Naive thymus-derived CD4-positive, alpha-beta T cell (primary cell): ENCODE measurements around the gene USP50. TPM values are rescaled to one million over a fixed set of nuclear protein-coding genes. Genes with fewer than 3 reads are reported as not detected.

Experiments
- ATAC-seq: fragments of 150-1000 bp; cut with Tn5 transposase; 2 replicates; pipeline ENCODE4 v1.10.0; 2021; ENCODE audit warnings: mild to moderate bottlenecking, moderate library complexity
- CTCF ChIA-PET: fragments of 350-600 bp; sonication (Branson Sonifier 250); formaldehyde crosslinking; loops from one replicate; lab custom pipeline; 2021; ENCODE audit warnings: antibody characterized with exemption; lab: Charles Lee
- POLR2A ChIA-PET: fragments of 350-600 bp; sonication (Branson Sonifier 250); formaldehyde crosslinking; loops from one replicate; lab custom pipeline; 2021; ENCODE audit warnings: antibody characterized with exemption, inconsistent platforms; lab: Charles Lee
- DNase-seq, 9 donors: peaks; one replicate each; pipeline versions ENCODE4 v3.0.0 to v3.0.0-alpha.2; 2020 to 2022; ENCODE audit warnings: mixed read lengths in 1 of 9
- H3K27ac ChIP-seq: one replicate; pipeline ENCODE4 v1.7.0; 2013; ENCODE audit warnings: mild to moderate bottlenecking, low read depth, low read length, moderate library complexity
- H3K27me3 ChIP-seq, 2 donors: one replicate each; pipeline ENCODE4 v1.7.0; 2013; ENCODE audit warnings: low read length in 2 of 2, mild to moderate bottlenecking in 2 of 2, moderate library complexity in 2 of 2; ENCODE audit not compliant: control insufficient read depth in 2 of 2, insufficient read depth in 2 of 2
- H3K36me3 ChIP-seq, 3 experiments: 1 replicate in 2 of 3; 2 replicates in 1 of 3; pipeline ENCODE4 v1.7.0; 2013; ENCODE audit warnings: low read length in 3 of 3, mild to moderate bottlenecking in 3 of 3, moderate library complexity in 1 of 3; ENCODE audit not compliant: insufficient read depth in 3 of 3, control insufficient read depth in 2 of 3
- H3K4me1 ChIP-seq, 2 donors: one replicate each; pipeline ENCODE4 v1.7.0; 2013; ENCODE audit warnings: low read length in 2 of 2, mild to moderate bottlenecking in 2 of 2, moderate library complexity in 1 of 2; ENCODE audit not compliant: control insufficient read depth in 2 of 2, insufficient read depth in 2 of 2
- H3K4me3 ChIP-seq: 2 replicates; pipeline ENCODE4 v1.7.0; 2013; ENCODE audit warnings: mild to moderate bottlenecking, low read length
- H3K9me3 ChIP-seq, 3 experiments: 1 replicate in 2 of 3; 2 replicates in 1 of 3; pipeline ENCODE4 v1.7.0; 2013; ENCODE audit warnings: low read length in 3 of 3; ENCODE audit not compliant: control insufficient read depth in 2 of 3
- H3K27ac Mint-ChIP-seq, 9 donors: one replicate each; pipeline ENCODE4 v1.8.0; 2020 to 2022; ENCODE audit warnings: mixed read lengths in 9 of 9, mild to moderate bottlenecking in 8 of 9, moderate library complexity in 5 of 9, inconsistent platforms in 2 of 9
- H3K27me3 Mint-ChIP-seq, 5 donors: one replicate each; pipeline ENCODE4 v1.8.0; 2021 to 2022; ENCODE audit warnings: mixed read lengths in 5 of 5, mild to moderate bottlenecking in 1 of 5
- H3K36me3 Mint-ChIP-seq, 5 donors: one replicate each; pipeline ENCODE4 v1.8.0; 2020 to 2022; ENCODE audit warnings: mixed read lengths in 5 of 5, mild to moderate bottlenecking in 3 of 5, inconsistent platforms in 1 of 5
- H3K4me1 Mint-ChIP-seq, 7 donors: one replicate each; pipeline ENCODE4 v1.8.0; 2020 to 2022; ENCODE audit warnings: mixed read lengths in 7 of 7, mild to moderate bottlenecking in 3 of 7, inconsistent platforms in 1 of 7
- H3K4me3 Mint-ChIP-seq, 10 donors: one replicate each; pipeline ENCODE4 v1.8.0; 2020 to 2022; ENCODE audit warnings: mild to moderate bottlenecking in 10 of 10, mixed read lengths in 10 of 10, moderate library complexity in 6 of 10, inconsistent platforms in 2 of 10
- H3K9me3 Mint-ChIP-seq, 11 donors: one replicate each; pipeline ENCODE4 v1.8.0; 2020 to 2022; ENCODE audit warnings: mixed read lengths in 11 of 11, mild to moderate bottlenecking in 4 of 11, inconsistent platforms in 1 of 11, moderate library complexity in 1 of 11
- intact Hi-C, 2 donors: fragments of 100-400 bp; cut with micrococcal nuclease; formaldehyde crosslinking; loops; one replicate each; pipeline ENCODE4 v1.15.1; 2023
- polyA plus RNA-seq, 2 donors: library from polyadenylated mRNA; unstranded; fragments of 300-500 nt; fragmentation: Illumina TruSeq; gene quantifications; one replicate each; pipeline ENCODE4 v1.2.3, GENCODE V29; 2021
- total RNA-seq, 6 experiments: library from RNA in 5 of 6; stranded (reverse) in 5 of 6; gene quantifications; 1 replicate in 5 of 6; 2 replicates in 1 of 6; pipeline ENCODE4 v1.2.3 and lab custom pipeline; 2021 to 2026

USP50 gene
- total and polyA plus RNA-seq, 7 experiments from 2014 or later: 0.63 to 0.77 TPM; not detected in 5

DNA sequence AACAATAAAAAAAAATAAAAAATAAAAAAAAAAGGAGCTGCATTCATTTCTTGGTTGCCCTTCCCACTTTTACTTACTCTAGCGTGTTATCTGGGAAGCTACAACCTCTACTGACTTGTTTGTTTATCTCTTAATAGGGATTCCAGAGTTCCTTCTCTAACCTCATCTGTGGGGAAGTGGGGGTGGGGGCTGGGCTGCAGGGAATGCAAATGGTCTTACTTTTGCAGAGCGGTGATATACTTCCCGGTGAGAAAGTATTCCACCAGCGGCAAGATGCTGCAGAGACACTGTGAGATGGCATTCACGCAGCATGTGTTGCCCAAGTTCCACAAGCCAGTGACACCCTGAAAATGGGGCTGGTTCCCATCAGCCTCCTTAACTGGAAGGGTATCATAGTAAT lies 2.1 kb downstream of the USP50 start:
- Histone ChIP-seq H3K9me3 (no peaks in the 10 kb centered on the region), H3K27me3 (no peaks in the 10 kb centered on the region), H3K4me1 (no peaks in the 10 kb centered on the region), H3K27ac (no peak overlapping the region), H3K36me3 (no peaks in the 10 kb centered on the region), H3K4me3 (no peak overlapping the region)
- no peak for ATAC-seq
- Mint-ChIP-seq H3K9me3 (no peaks in the 10 kb centered on the region), H3K4me1 (peaks cover 0 to 2% (median 0%) of the 10 kb centered on the region in 7 donors), H3K27ac (no peak overlapping the region), H3K27me3 (peaks cover 9 to 16% (median 14%) of the 10 kb centered on the region in 5 donors), H3K36me3 (no peaks in the 10 kb centered on the region), H3K4me3 (no peak overlapping the region)
- ChIA-PET POLR2A (no interaction called here), CTCF (no interaction called here)
- DNase-seq: no peak
- intact Hi-C loops: no loop called here

- no peak overlapping the region for H3K27ac Mint-ChIP-seq
- intact Hi-C loops: no loop called here
- no peak overlapping the region for H3K27ac ChIP-seq
- no peaks in the 10 kb centered on the region for H3K36me3 ChIP-seq
- no peaks in the 10 kb centered on the region for H3K9me3 Mint-ChIP-seq
- POLR2A ChIA-PET: no interaction called here
- H3K27me3 ChIP-seq: no peaks in the 10 kb centered on the region
- H3K4me1 Mint-ChIP-seq: peaks cover 0 to 2% (median 0%) of the 10 kb centered on the region in 7 donors
- ATAC-seq (no peak), DNase-seq (no peak)
- no peak overlapping the region for H3K4me3 ChIP-seq
- peaks cover 9 to 16% (median 14%) of the 10 kb centered on the region in 5 donors for H3K27me3 Mint-ChIP-seq
- no peaks in the 10 kb centered on the region for H3K4me1 ChIP-seq
- H3K9me3 ChIP-seq: no peaks in the 10 kb centered on the region
- no peak overlapping the region for H3K4me3 Mint-ChIP-seq
- H3K36me3 Mint-ChIP-seq: no peaks in the 10 kb centered on the region
- CTCF ChIA-PET: no interaction called here
These were observed 2.9 kb downstream of the USP50 start for GRCh38 chr15:50543556-50543955.

DNA sequence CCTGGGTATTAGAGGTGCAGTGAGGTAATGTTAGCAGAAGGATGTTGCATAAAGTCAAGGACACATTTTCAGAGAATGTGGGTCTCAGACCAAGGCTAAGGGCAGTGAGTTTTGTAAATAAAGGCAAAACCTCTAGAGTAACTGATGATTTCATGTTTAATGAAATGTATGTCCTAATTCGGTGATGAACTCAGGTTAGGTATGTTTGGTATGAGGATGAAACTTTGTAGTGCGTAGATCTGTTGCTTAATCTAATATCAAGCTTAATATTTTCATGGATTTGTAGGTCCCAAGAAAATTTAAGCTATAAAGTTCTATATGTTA lies 3.6 kb downstream of the USP50 start:
- peaks cover 0 to 2% (median 0%) of the 10 kb centered on the region in 7 donors for H3K4me1 Mint-ChIP-seq
- no peaks in the 10 kb centered on the region for H3K9me3 Mint-ChIP-seq

GRCh38 chr15:50531766-50532165 lies 14.7 kb downstream of the USP50 start:
- POLR2A ChIA-PET: no interaction called here
- intact Hi-C loops: no loop called here
- no peaks in the 10 kb centered on the region for H3K36me3 ChIP-seq

More for the DNA sequence above, 3.6 kb downstream of the USP50 start:
- CTCF ChIA-PET: interaction anchor here (0.6 kb wide), 1 partner anchor 16 kb away, joined by 3 read pairs; no protein-coding TSS in a partner anchor
- H3K27ac Mint-ChIP-seq: no peak overlapping the region
- H3K4me3 ChIP-seq: no peak overlapping the region
- ATAC-seq (no peak), DNase-seq (no peak)
- no peaks in the 10 kb centered on the region for H3K4me1 ChIP-seq
- no peak overlapping the region for H3K4me3 Mint-ChIP-seq
- POLR2A ChIA-PET: no interaction called here
- intact Hi-C loops: no loop called here
- H3K36me3 Mint-ChIP-seq: no peaks in the 10 kb centered on the region
- no peaks in the 10 kb centered on the region for H3K27me3 ChIP-seq
- H3K27ac ChIP-seq: no peak overlapping the region
- H3K27me3 Mint-ChIP-seq: peaks cover 9 to 16% (median 14%) of the 10 kb centered on the region in 5 donors
- no peaks in the 10 kb centered on the region for H3K9me3 ChIP-seq
- H3K36me3 ChIP-seq: no peaks in the 10 kb centered on the region

DNA sequence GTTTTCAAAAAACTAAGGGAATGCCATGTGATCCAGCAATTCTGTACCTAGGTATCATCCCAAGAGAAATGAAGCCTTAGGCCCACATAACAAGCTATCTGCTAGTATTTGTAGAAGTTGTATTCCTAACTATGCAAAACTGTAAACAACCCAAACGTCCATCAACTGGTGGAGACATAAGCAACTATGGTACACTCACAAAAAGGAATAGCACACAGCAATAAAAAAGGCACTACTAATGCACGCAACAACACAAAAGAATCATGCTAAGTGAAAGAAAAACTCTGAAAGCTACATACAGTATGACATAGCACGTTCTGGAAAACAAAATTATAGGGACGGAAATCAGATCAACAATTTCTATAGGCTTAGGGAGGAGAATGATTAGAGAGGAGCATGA lies 15.3 kb downstream of the USP50 start:
- peaks cover 0 to 3% (median 0%) of the 10 kb centered on the region in 5 donors for H3K36me3 Mint-ChIP-seq
- H3K9me3 ChIP-seq: no peaks in the 10 kb centered on the region
- ChIA-PET POLR2A (no interaction called here), CTCF (no interaction called here)
- no peaks in the 10 kb centered on the region for H3K27me3 Mint-ChIP-seq
- no peak for DNase-seq
- H3K4me3 Mint-ChIP-seq: no peak overlapping the region
- ATAC-seq: no peak
- no peak overlapping the region for H3K27ac Mint-ChIP-seq
- H3K36me3 ChIP-seq: no peaks in the 10 kb centered on the region
- H3K9me3 Mint-ChIP-seq: no peaks in the 10 kb centered on the region
- H3K4me3 ChIP-seq: no peak overlapping the region
- H3K27me3 ChIP-seq: no peaks in the 10 kb centered on the region
- peaks cover 0 to 4% (median 0%) of the 10 kb centered on the region in 7 donors for H3K4me1 Mint-ChIP-seq
- H3K4me1 ChIP-seq: no peaks in the 10 kb centered on the region
- no peak overlapping the region for H3K27ac ChIP-seq
- intact Hi-C loops: no loop called here

More at GRCh38 chr15:50531766-50532165, 14.7 kb downstream of the USP50 start:
- H3K9me3 Mint-ChIP-seq: no peaks in the 10 kb centered on the region
- no peak for DNase-seq
- no peak overlapping the region for H3K4me3 ChIP-seq
- H3K36me3 Mint-ChIP-seq: peaks cover 0 to 3% (median 0%) of the 10 kb centered on the region in 5 donors
- no peaks in the 10 kb centered on the region for H3K27me3 ChIP-seq
- no peak overlapping the region for H3K27ac Mint-ChIP-seq
- H3K27ac ChIP-seq: no peak overlapping the region
- H3K4me1 ChIP-seq: no peaks in the 10 kb centered on the region
- peaks cover 0 to 1% (median 0%) of the 10 kb centered on the region in 5 donors for H3K27me3 Mint-ChIP-seq
- H3K9me3 ChIP-seq: no peaks in the 10 kb centered on the region
- ATAC-seq: no peak
- no peak overlapping the region for H3K4me3 Mint-ChIP-seq
- CTCF ChIA-PET: no interaction called here
- peaks cover 0 to 4% (median 0%) of the 10 kb centered on the region in 7 donors for H3K4me1 Mint-ChIP-seq

- H3K27ac Mint-ChIP-seq: no peak overlapping the region
- POLR2A ChIA-PET: no interaction called here
These were observed 22.6 kb downstream of the USP50 start for GRCh38 chr15:50523851-50524251.

GRCh38 chr15:50519740-50520425 lies 26.6 kb downstream of the USP50 start:
- ChIA-PET POLR2A (no interaction called here), CTCF (no interaction called here)
- intact Hi-C loops: no loop called here
- Histone ChIP-seq H3K4me3 (no peak overlapping the region), H3K27me3 (no peaks in the 10 kb centered on the region), H3K9me3 (no peaks in the 10 kb centered on the region), H3K27ac (no peak overlapping the region), H3K4me1 (no peaks in the 10 kb centered on the region), H3K36me3 (no peaks in the 10 kb centered on the region)
- H3K36me3 Mint-ChIP-seq: peaks cover 0 to 7% (median 3%) of the 10 kb centered on the region in 5 donors
- H3K9me3 Mint-ChIP-seq: peaks cover 0 to 33% (median 5%) of the 10 kb centered on the region in 11 donors
- no peak for DNase-seq
- no peak for ATAC-seq
- no peak overlapping the region for H3K27ac Mint-ChIP-seq
- no peak overlapping the region for H3K4me3 Mint-ChIP-seq
- H3K27me3 Mint-ChIP-seq: no peaks in the 10 kb centered on the region
- no peaks in the 10 kb centered on the region for H3K4me1 Mint-ChIP-seq

More at GRCh38 chr15:50523851-50524251, 22.6 kb downstream of the USP50 start:
- DNase-seq (no peak), ATAC-seq (no peak)
- Mint-ChIP-seq H3K36me3 (peaks cover 0 to 7% (median 3%) of the 10 kb centered on the region in 5 donors), H3K9me3 (peaks cover 0 to 8% (median under 1%) of the 10 kb centered on the region in 11 donors), H3K27me3 (no peaks in the 10 kb centered on the region), H3K4me1 (no peaks in the 10 kb centered on the region), H3K4me3 (no peak overlapping the region)
- Histone ChIP-seq H3K36me3 (no peaks in the 10 kb centered on the region), H3K27ac (no peak overlapping the region), H3K4me3 (no peak overlapping the region), H3K4me1 (no peaks in the 10 kb centered on the region), H3K9me3 (no peaks in the 10 kb centered on the region), H3K27me3 (no peaks in the 10 kb centered on the region)
- intact Hi-C loops: no loop called here
- CTCF ChIA-PET: no interaction called here
